Esophagus muscularis mucosa (tissue), 4 donors: ENCODE results near the gene GPC5. TPM values are rescaled to one million over a fixed set of nuclear protein-coding genes. Genes with fewer than 3 reads are reported as not detected.

ENCODE experiments used
- DNase-seq: peaks from one replicate; pipeline ENCODE4 v3.0.0-alpha.2; 2017; ENCODE audit errors: extremely low spot score
- H3K27ac ChIP-seq, 4 donors: fragments of 200-600 bp; sonication (generic); replicated peaks in 1 of 4; 1 replicate in 3 of 4; 2 replicates in 1 of 4; pipeline ENCODE4 v1.5.1; 2016 to 2019; ENCODE audit warnings: mild to moderate bottlenecking in 1 of 4
- H3K27me3 ChIP-seq, 4 donors: fragments of 200-600 bp; sonication (generic); one replicate each; pipeline versions ENCODE4 v1.5.1 to v1.6.0; 2016 to 2019
- H3K36me3 ChIP-seq, 4 donors: fragments of 200-600 bp; sonication (generic); one replicate each; pipeline ENCODE4 v1.5.1; 2016 to 2019
- H3K4me1 ChIP-seq, 4 donors: fragments of 200-600 bp; sonication (generic); one replicate each; pipeline ENCODE4 v1.5.1; 2016 to 2019
- H3K4me3 ChIP-seq, 4 donors: fragments of 200-600 bp; sonication (generic); 1 replicate in 2 of 4; 2 replicates in 2 of 4; pipeline ENCODE4 v1.5.1; 2016 to 2019; ENCODE audit warnings: mild to moderate bottlenecking in 4 of 4, moderate library complexity in 1 of 4
- H3K9me3 ChIP-seq, 4 donors: fragments of 200-600 bp; sonication (generic); 1 replicate in 3 of 4; 2 replicates in 1 of 4; pipeline ENCODE4 v1.5.1; 2016 to 2019
- CTCF ChIP-seq, 3 experiments: fragments of 200-600 bp in 2 of 3; fragments of 450-650 bp in 1 of 3; sonication (generic) in 2 of 3; IDR thresholded peaks; one replicate each; pipeline ENCODE4 v1.5.1; 2017 to 2019; ENCODE audit warnings: antibody characterized with exemption in 3 of 3, mild to moderate bottlenecking in 2 of 3, moderate library complexity in 1 of 3
- EP300 ChIP-seq: sonication (generic); formaldehyde crosslinking; IDR thresholded peaks from one replicate; pipeline ENCODE4 v1.6.1; 2017; ENCODE audit warnings: antibody characterized with exemption
- POLR2A ChIP-seq: fragments of 450-650 bp; IDR thresholded peaks from one replicate; pipeline ENCODE4 v1.6.1; 2017; ENCODE audit warnings: antibody characterized with exemption, moderate library complexity, mild to moderate bottlenecking, low read depth
- POLR2AphosphoS5 ChIP-seq, 2 donors: sonication (generic); formaldehyde crosslinking; IDR thresholded peaks; one replicate each; pipeline ENCODE4 v1.6.1; 2017; ENCODE audit warnings: antibody characterized with exemption in 2 of 2
- WGBS: methylation state at CpG from one replicate; pipeline ENCODE4 v1.1.5; 2018; 5-methylcytosine and 5-hydroxymethylcytosine counted together
- intact Hi-C: fragments of 100-400 bp; cut with DNase I; formaldehyde crosslinking; loops from one replicate; pipeline ENCODE4 v1.15.1; 2023
- small RNA-seq, 3 donors: library from RNA; depleted of rRNA; stranded (forward); fragments of <200 nt; gene quantifications; one replicate each; pipeline ENCODE3, GENCODE V24; 2016
- total RNA-seq, 4 donors: library from RNA; depleted of rRNA; stranded (reverse); fragments of >200 nt; gene quantifications; one replicate each; pipeline versions ENCODE4 v1.1.0 to v1.2.1, GENCODE V29; 2016

Gene GPC5
- total RNA-seq, 4 donors from 2014 or later: 0.13 to 0.42 (median 0.33) TPM; not detected in 1

- intact Hi-C loops: no loop called here
Measured at GRCh38 chr13:92912629-92913028, 1514.2 kb downstream of the GPC5 start.

GRCh38 chr13:92913840-92914239 is 1515.4 kb downstream of the GPC5 start:
- intact Hi-C loops: no loop called here
- H3K36me3 ChIP-seq: no peaks in the 10 kb centered on the region
- 94% methylated on average over 1 of the region's 1 CpG for WGBS
- no peaks in the 10 kb centered on the region for H3K9me3 ChIP-seq
- no peaks in the 10 kb centered on the region for H3K27me3 ChIP-seq
- no peak for DNase-seq
- no peak overlapping the region for H3K4me3 ChIP-seq
- TF ChIP-seq POLR2AphosphoS5 (IDR thresholded peaks at IDR 0.05) (no peak), EP300 (no peak), POLR2A (no peak), CTCF (IDR thresholded peaks at IDR 0.05) (no peak)
- no peak overlapping the region for H3K27ac ChIP-seq
- H3K4me1 ChIP-seq: no peaks in the 10 kb centered on the region

More at GRCh38 chr13:92912629-92913028, 1514.2 kb downstream of the GPC5 start:
- H3K9me3 ChIP-seq: no peaks in the 10 kb centered on the region
- no peaks in the 10 kb centered on the region for H3K4me1 ChIP-seq
- H3K27ac ChIP-seq: no peak overlapping the region
- 100% methylated on average over 1 of the region's 1 CpG for WGBS
- no peaks in the 10 kb centered on the region for H3K27me3 ChIP-seq
- TF ChIP-seq EP300 (no peak), POLR2A (no peak), CTCF (IDR thresholded peaks at IDR 0.05) (no peak), POLR2AphosphoS5 (IDR thresholded peaks at IDR 0.05) (no peak)
- DNase-seq: no peak
- no peak overlapping the region for H3K4me3 ChIP-seq
- H3K36me3 ChIP-seq: no peaks in the 10 kb centered on the region

Small RNA genes within 50 kb of the gene (small RNA-seq; reads per million reads assigned to genes)
- gene AL356737.1 (0 reads per million in 3 donors), gene FABP5P4 (0 reads per million in 3 donors), gene MIR548AS (0 reads per million in 3 donors), gene RNU4ATAC3P (0 reads per million in 3 donors)

Other genes with a start within 250 kb of the GPC5 start
- 1 to 10 TPM in 3 of 4 donors, under 1 TPM in 1; 0.45 to 6.6 (median 1.9) TPM for gene MIR17HG, start 50.9 kb upstream of the GPC5 start, total RNA-seq